ENCODE measurements around the gene CBFA2T2.
"Not testable (repeated sequence)": the region's sequence is repeated elsewhere in the genome, so short reads cannot be mapped to it uniquely, and the experiment has no call there.

The CBFA2T2 gene

DNA sequence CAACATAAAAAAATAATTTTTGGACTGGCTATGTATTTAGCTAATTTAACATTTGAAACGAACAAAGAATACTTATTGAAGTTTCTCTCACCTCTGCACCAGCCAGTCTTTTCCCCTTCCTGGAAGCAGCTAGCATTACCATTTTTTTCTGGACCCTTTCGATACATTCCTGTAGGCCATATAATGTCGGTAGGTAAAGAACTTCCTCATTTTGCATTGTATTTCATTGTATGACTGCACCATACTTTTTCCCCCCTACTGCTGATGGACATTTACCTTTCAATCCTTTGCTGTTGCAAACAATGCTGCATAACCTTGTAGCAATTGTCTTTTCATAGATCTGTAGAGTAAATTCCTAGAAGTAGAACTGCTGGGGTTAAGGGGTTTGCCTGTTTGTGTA is 17.6 kb downstream of the CBFA2T2 start:
- no peak for DNase-seq (ENCODE audit: low spot score)

GRCh38 chr20:33508015-33508414 is 18.1 kb downstream of the CBFA2T2 start:
- DNase-seq (ENCODE audit: low spot score) = not testable (repeated sequence)

DNA sequence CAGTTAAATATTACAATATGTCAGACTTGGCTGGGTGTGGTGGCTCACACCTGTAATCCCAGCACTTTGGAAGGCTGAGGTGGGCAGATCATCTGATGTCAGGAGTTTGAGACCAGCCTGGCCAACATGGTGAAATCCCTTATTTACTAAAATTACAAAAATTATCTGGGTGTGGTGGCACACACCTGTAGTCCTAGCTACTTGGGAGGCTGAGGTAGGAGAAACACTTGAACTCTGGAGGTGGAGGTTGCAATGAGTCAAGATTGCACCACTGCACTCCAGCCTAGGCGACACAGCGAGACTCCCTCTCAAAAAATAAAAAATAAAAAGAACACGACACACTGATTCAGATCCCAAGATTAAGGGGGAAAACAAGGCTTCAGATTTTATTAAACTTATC is 19.2 kb downstream of the CBFA2T2 start:
- not testable (repeated sequence) for DNase-seq (ENCODE audit: low spot score)

DNA sequence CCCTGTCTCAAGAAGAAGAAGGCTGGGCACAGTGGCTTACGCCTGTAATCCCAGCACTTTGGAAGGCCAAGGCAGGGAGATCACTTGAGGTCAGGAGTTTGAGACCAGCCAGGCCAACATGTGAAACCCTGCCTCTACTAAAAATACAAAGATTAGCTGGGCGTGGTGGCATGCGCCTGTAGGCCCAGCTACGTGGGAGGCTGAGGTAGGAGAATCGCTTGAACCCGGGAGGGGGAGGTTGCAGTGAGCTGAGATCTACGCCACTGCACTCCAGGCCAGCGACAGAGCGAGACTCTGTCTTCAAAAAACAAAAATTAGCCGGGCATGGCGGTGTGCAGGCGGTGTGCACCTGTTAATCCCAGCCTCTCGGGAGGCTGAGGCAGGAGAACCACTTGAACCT is 22.0 kb downstream of the CBFA2T2 start:
- not testable (repeated sequence) for DNase-seq (ENCODE audit: low spot score)

DNA sequence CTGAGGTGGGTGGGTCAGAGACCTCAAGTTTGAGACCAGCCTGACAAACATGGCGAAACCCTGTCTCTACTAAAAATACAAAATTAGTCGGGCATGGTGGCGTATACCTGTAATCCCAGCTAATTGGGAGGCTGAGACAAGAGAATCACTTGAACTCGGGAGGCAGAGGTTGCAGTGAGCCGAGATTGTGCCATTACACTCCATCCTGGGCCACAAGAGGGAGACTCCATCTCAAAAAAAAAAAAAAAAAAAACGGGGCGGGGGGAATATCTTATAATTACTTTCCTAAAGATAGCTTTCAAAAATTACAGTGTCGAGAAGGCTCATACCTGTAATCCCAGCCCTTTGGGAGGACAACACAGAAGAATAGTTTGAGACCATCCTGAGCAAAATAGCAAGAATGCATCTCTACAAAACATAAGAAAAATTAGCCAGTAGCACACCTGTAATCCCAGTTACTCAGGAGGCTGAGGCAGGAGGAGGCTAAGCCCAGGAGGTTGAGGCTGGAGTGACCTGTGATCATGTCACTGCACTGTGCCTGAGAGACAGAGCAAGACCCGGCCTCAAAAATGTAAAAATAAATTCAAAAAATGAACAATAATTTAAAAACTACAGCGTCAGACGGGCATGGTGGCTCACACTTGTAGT is 25.8 kb downstream of the CBFA2T2 start:
- DNase-seq (ENCODE audit: low spot score) = no peak

GRCh38 chr20:33516882-33517281 is 27.0 kb downstream of the CBFA2T2 start:
- DNase-seq (ENCODE audit: low spot score) = no peak

GRCh38 chr20:33518071-33518470 is 28.2 kb downstream of the CBFA2T2 start:
- DNase-seq (ENCODE audit: low spot score) = no peak

GRCh38 chr20:33521461-33521860 is 31.6 kb downstream of the CBFA2T2 start:
- no peak for DNase-seq (ENCODE audit: low spot score)

DNA sequence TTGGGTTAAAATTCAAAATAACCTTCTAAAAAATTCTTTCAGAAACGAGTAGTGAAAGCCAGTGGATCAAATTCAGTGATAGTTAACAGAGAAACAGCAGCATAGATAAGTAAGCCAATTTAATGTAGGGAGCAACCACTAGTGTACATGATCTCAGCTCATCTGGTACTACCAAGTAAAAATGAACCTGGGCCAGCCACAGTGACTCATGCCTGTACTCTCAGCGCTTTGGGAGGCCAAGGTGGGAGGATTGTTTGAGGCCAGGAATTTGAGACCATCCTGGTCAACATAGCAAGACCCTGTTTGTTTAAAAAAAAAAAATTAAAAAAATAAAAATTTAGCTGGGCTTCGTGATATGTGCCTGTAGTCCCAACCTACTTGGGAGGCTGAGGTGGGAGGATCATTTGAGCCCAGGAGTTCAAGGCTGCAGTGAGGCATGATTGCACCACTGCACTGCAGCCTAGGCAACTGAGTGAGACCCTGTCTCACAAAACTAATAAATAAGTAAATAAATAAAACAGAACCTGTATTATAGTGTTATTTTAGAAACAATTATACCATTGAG is 32.4 kb downstream of the CBFA2T2 start:
- no peak for DNase-seq (ENCODE audit: low spot score)

GRCh38 chr20:33524261-33524660 is 34.4 kb downstream of the CBFA2T2 start:
- no peak for DNase-seq (ENCODE audit: low spot score)

DNA sequence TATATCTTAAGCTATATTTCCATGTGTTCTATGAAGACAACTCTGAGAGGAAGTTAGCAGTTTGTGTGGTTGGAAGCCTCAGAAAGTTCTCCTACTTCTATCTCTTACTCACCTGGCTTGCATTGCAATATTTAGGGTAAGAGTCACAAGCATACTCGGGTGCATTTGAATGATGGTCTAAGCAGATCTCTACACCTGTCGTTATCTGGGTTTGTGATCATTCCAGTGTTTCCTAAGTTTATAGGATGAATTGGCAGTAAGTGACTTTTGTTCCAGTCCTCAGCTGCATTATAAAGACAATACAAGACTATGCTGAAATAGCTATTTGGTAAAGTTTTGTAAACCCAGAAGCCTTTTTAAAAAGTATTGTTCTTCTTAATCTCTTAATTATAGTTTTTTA is 36.9 kb downstream of the CBFA2T2 start:
- DNase-seq (ENCODE audit: low spot score) = no peak

- DNase-seq (ENCODE audit: low spot score) = no peak
These were observed 41.4 kb downstream of the CBFA2T2 start for GRCh38 chr20:33531047-33531877.

GRCh38 chr20:33531885-33532284 is 42.0 kb downstream of the CBFA2T2 start:
- DNase-seq (ENCODE audit: low spot score) = no peak

DNA sequence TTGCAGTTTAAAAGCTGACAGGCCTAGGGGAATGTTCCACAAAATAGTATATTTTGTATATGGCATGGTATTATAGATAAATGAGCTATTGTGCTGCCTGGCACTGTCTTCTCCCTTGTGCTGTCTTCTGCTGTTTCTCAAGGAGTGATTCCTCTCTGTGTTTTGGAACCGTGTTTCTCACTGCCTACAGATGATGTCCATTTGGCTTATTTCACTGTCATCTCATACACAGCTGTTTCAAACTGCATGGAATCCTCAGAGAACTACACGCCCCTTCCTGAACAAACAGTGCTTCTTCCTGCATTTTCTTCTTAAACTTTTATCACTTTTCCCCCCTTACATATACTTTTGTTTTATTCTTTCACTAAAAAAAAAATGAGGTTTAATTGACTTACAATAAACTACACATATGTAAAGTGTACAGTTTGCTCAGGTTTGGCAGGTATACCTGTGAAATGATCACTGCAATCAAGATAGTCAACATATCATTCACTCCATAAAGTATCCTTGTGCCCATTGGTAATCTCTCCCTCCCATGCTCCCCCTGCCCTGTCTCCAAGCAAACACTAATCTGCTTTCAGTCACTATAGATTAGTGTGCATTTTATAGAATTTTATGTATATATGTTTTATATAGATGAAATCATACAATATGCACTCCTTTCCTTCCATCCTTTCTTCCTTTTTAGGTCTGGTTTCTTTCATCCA is 43.0 kb downstream of the CBFA2T2 start:
- peak; percentile 32 for DNase-seq (ENCODE audit: low spot score)

GRCh38 chr20:33535717-33536116 is 45.8 kb downstream of the CBFA2T2 start:
- not testable (repeated sequence) for DNase-seq (ENCODE audit: low spot score)

GRCh38 chr20:33537608-33538007 is 47.7 kb downstream of the CBFA2T2 start:
- DNase-seq (ENCODE audit: low spot score) = no peak

GRCh38 chr20:33539129-33539528 is 49.2 kb downstream of the CBFA2T2 start:
- DNase-seq (ENCODE audit: low spot score) = no peak

DNA sequence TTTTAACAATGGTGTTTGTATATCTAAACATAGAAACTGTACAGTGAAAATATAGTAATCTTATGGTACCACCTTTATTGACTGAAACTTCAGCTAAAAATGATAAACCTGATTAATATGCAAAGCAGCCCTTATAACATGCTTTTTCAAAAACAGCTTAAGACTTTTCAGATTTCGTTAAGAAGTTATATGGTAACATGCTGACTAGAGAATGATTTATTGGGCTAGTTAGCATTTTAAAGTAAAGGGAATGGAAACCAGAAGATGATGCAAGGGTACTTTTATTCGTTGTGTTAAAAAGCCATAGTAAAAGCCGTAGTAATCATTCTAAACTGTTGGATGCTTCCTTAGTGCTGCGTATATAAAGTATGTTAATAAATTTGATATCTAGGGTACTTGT is 50.5 kb downstream of the CBFA2T2 start:
- DNase-seq (ENCODE audit: low spot score) = no peak

- DNase-seq (ENCODE audit: low spot score) = no peak
These were observed 51.2 kb downstream of the CBFA2T2 start for GRCh38 chr20:33541074-33541473.

DNA sequence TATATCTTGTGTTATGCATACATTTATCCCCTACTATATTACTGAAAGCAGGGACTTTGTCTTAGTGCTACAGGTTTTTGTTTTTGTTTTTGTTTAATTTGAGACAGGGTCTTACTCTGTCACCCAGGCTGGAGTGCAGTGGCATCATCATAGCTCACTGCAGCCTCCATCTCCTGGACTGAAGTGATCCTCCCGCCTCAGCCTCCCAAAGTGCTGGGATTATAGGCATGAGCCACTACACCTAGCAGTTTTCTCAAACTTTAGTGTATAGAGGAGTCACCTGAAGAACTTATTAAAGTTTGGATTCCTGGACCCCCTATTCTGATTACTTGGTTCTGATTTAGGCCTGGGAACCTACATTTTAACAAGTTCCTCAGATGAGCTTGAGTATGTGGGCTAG is 51.9 kb downstream of the CBFA2T2 start:
- DNase-seq (ENCODE audit: low spot score) = no peak

DNA sequence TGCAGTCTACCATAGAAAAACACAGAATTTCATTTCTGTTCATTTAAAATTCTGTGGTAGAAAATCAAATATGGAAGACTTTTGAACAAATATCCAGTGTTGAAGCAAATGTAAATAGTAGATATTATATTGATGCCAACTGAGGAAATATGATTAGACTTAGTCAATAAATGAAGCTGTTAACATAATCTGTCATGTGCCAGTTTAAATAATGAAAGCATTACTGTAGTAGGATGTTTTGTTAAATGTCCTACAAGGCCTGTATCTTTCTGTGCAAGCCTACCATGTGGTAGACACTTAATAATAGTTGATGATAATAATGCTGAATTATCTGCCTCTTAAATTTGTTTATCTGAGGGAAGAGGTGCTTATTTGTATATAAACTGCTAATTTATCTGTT is 55.9 kb downstream of the CBFA2T2 start:
- DNase-seq (ENCODE audit: low spot score) = no peak

- no peak for DNase-seq (ENCODE audit: low spot score)
These were observed 59.5 kb downstream of the CBFA2T2 start for GRCh38 chr20:33549229-33549999.
